Suprapubic skin (tissue), 4 donors: ENCODE results near the gene STEAP4. TPM values are rescaled to one million over a fixed set of nuclear protein-coding genes. Genes with fewer than 3 reads are reported as not detected.

Source experiments
- DNase-seq, 2 donors: peaks; one replicate each; pipeline ENCODE4 v3.0.0-alpha.2; 2019; ENCODE audit warnings: low spot score in 2 of 2
- H3K27ac ChIP-seq: fragments of 200-600 bp; sonication (generic); one replicate; pipeline ENCODE4 v1.5.1; 2019
- H3K27me3 ChIP-seq: fragments of 200-600 bp; sonication (generic); one replicate; pipeline ENCODE4 v1.5.1; 2019
- H3K36me3 ChIP-seq: fragments of 200-600 bp; sonication (generic); one replicate; pipeline ENCODE4 v1.5.1; 2019
- H3K4me1 ChIP-seq: fragments of 200-600 bp; sonication (generic); one replicate; pipeline ENCODE4 v1.5.1; 2019
- H3K4me3 ChIP-seq: fragments of 200-600 bp; sonication (generic); one replicate; pipeline ENCODE4 v1.5.1; 2019; ENCODE audit warnings: mild to moderate bottlenecking
- H3K9me3 ChIP-seq: fragments of 200-600 bp; sonication (generic); one replicate; pipeline ENCODE4 v1.5.1; 2019
- CTCF ChIP-seq, 2 donors: fragments of 200-600 bp in 1 of 2; fragments of 450-650 bp in 1 of 2; sonication (generic) in 1 of 2; IDR thresholded peaks; one replicate each; pipeline ENCODE4 v1.5.1; 2016 to 2019; ENCODE audit warnings: antibody characterized with exemption in 2 of 2, mild to moderate bottlenecking in 1 of 2, moderate library complexity in 1 of 2
- EP300 ChIP-seq: sonication (generic); formaldehyde crosslinking; IDR thresholded peaks from one replicate; pipeline ENCODE4 v1.6.1; 2017; ENCODE audit warnings: antibody characterized with exemption
- POLR2A ChIP-seq, 2 donors: fragments of 450-650 bp; IDR thresholded peaks; one replicate each; pipeline ENCODE4 v1.6.1; 2017; ENCODE audit warnings: antibody characterized with exemption in 2 of 2, mild to moderate bottlenecking in 2 of 2, moderate library complexity in 2 of 2
- POLR2AphosphoS5 ChIP-seq, 3 donors: sonication (generic); formaldehyde crosslinking; IDR thresholded peaks; one replicate each; pipeline ENCODE4 v1.6.1; 2017; ENCODE audit warnings: antibody characterized with exemption in 3 of 3
- WGBS: methylation state at CpG from one replicate; pipeline ENCODE4 v1.1.5; 2018; 5-methylcytosine and 5-hydroxymethylcytosine counted together
- total RNA-seq, 4 donors: library from RNA; depleted of rRNA; stranded (reverse); fragments of >200 nt; gene quantifications; one replicate each; pipeline ENCODE4 v1.1.0, GENCODE V29; 2016

STEAP4 gene
- 10 to 100 TPM; 19.3 to 33.0 (median 24.2) TPM for total RNA-seq

GRCh38 chr7:88306590-88307048 lies at the start of gene STEAP4:
Gene STEAP4, minus strand, starts transcription at chr7:88306894. Its CDS starts 22,625 bp downstream, at chr7:88284269.
- Histone ChIP-seq H3K36me3 (no peaks in the 10 kb centered on the region), H3K27ac (peak within 1 kb of the TSS; percentile 77), H3K9me3 (no peaks in the 10 kb centered on the region), H3K4me3 (peak within 1 kb of the TSS; percentile 54), H3K27me3 (no peaks in the 10 kb centered on the region), H3K4me1 (peaks cover 56% of the 10 kb centered on the region)
- 1% methylated on average over 28 of the region's 30 CpGs for WGBS
- TF ChIP-seq POLR2AphosphoS5 (IDR thresholded peaks at IDR 0.05): peak in 2 of 3 donors; percentile 43 to 93
- peak in 1 of 2 donors; percentile 39 for TF ChIP-seq POLR2A (IDR thresholded peaks at IDR 0.05)
- no peak for TF ChIP-seq EP300
- TF ChIP-seq CTCF (IDR thresholded peaks at IDR 0.05): no peak
- peak; percentile 91 to 93 for DNase-seq

- Histone ChIP-seq H3K4me1 (peaks cover 7% of the 10 kb centered on the region), H3K4me3 (no peak overlapping the region), H3K36me3 (no peaks in the 10 kb centered on the region), H3K9me3 (no peaks in the 10 kb centered on the region), H3K27me3 (no peaks in the 10 kb centered on the region), H3K27ac (no peak overlapping the region)
- WGBS: 87% methylated on average over 3 of the region's 3 CpGs
- DNase-seq: no peak
- TF ChIP-seq POLR2A (IDR thresholded peaks at IDR 0.05) (no peak), EP300 (no peak), POLR2AphosphoS5 (IDR thresholded peaks at IDR 0.05) (no peak)
These were observed 48.3 kb upstream of the STEAP4 start for GRCh38 chr7:88355011-88355410.

GRCh38 chr7:88350118-88350517 lies 43.4 kb upstream of the STEAP4 start:
- DNase-seq: no peak
- Histone ChIP-seq H3K9me3 (no peaks in the 10 kb centered on the region), H3K4me3 (no peak overlapping the region), H3K27me3 (no peaks in the 10 kb centered on the region), H3K36me3 (no peaks in the 10 kb centered on the region), H3K27ac (no peak overlapping the region), H3K4me1 (peaks cover 4% of the 10 kb centered on the region)
- 90% methylated on average over 2 of the region's 2 CpGs for WGBS
- TF ChIP-seq POLR2AphosphoS5 (IDR thresholded peaks at IDR 0.05) (no peak), CTCF (IDR thresholded peaks at IDR 0.05) (no peak), EP300 (no peak), POLR2A (IDR thresholded peaks at IDR 0.05) (no peak)

- H3K36me3 ChIP-seq: no peaks in the 10 kb centered on the region
- no peak for TF ChIP-seq EP300
- no peak for TF ChIP-seq POLR2A (IDR thresholded peaks at IDR 0.05)
- no peak for TF ChIP-seq POLR2AphosphoS5 (IDR thresholded peaks at IDR 0.05)
- no peak for TF ChIP-seq CTCF (IDR thresholded peaks at IDR 0.05)
- no peak overlapping the region for H3K4me3 ChIP-seq
- no peak for DNase-seq
- no peak overlapping the region for H3K27ac ChIP-seq
- H3K4me1 ChIP-seq: peaks cover 4% of the 10 kb centered on the region
- H3K27me3 ChIP-seq: no peaks in the 10 kb centered on the region
- 98% methylated on average over 2 of the region's 2 CpGs for WGBS
- no peaks in the 10 kb centered on the region for H3K9me3 ChIP-seq
These were observed 40.8 kb upstream of the STEAP4 start for GRCh38 chr7:88347517-88347916.

- Histone ChIP-seq H3K9me3 (no peaks in the 10 kb centered on the region), H3K4me3 (no peak overlapping the region), H3K36me3 (no peaks in the 10 kb centered on the region), H3K27ac (no peak overlapping the region), H3K4me1 (peaks cover 4% of the 10 kb centered on the region), H3K27me3 (no peaks in the 10 kb centered on the region)
- DNase-seq: no peak
- TF ChIP-seq POLR2AphosphoS5 (IDR thresholded peaks at IDR 0.05): no peak
- no peak for TF ChIP-seq EP300
- TF ChIP-seq CTCF (IDR thresholded peaks at IDR 0.05): no peak
- no peak for TF ChIP-seq POLR2A (IDR thresholded peaks at IDR 0.05)
- WGBS: 84% methylated on average over 7 of the region's 7 CpGs
These were observed 40.4 kb upstream of the STEAP4 start for GRCh38 chr7:88347090-88347489.

- no peaks in the 10 kb centered on the region for H3K27me3 ChIP-seq
- H3K36me3 ChIP-seq: no peaks in the 10 kb centered on the region
- no peak for DNase-seq
- H3K27ac ChIP-seq: no peak overlapping the region
- TF ChIP-seq EP300 (no peak), POLR2AphosphoS5 (IDR thresholded peaks at IDR 0.05) (no peak), POLR2A (IDR thresholded peaks at IDR 0.05) (no peak)
- no peak overlapping the region for H3K4me3 ChIP-seq
- no peaks in the 10 kb centered on the region for H3K9me3 ChIP-seq
- 88% methylated on average over 2 of the region's 2 CpGs for WGBS
- peaks cover 4% of the 10 kb centered on the region for H3K4me1 ChIP-seq
These were observed 39.7 kb upstream of the STEAP4 start for GRCh38 chr7:88346357-88346756.
